ENCODE results near the gene BCL2L13. TPM values are rescaled to one million over a fixed set of nuclear protein-coding genes. Genes with fewer than 3 reads are reported as not detected.
"Not testable (repeated sequence)": the region's sequence is repeated elsewhere in the genome, so short reads cannot be mapped to it uniquely, and the experiment has no call there.

Gene BCL2L13
- total and polyA plus RNA-seq, 8 donors: 13.7 to 74.1 (median 30.6) TPM

DNA sequence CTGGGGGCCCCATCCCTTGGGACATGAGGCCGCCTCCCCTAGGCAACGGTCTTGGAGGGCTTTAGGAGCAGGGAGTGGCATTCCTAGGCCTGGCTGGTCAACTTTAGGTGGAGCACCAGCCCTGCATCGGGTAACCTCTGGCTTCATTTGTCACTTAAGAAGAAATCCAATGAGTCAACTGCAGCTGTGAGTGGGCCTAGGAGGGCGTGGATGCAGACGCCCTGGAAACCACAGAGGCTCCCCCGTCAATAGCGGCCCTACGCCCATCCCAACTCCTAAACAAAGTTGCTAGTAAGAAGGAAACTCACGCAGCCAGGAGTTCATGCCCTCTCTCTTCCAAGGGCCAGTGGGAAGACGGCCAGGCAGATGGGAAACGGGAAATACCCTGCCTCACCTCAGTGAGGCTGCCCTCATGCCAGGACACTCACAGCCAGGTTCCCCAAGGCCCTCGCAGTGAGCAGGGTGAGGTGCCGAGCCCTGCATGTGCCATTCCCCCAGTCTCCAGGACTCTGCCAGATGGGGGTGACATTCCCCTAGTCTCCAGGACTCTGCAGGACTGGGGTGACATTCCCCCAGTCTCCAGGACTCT is 114.9 kb downstream of the BCL2L13 start:
- no peaks in the 10 kb centered on the region for H3K27me3 ChIP-seq
- no peaks in the 10 kb centered on the region for H3K4me1 ChIP-seq
- H3K9me3 ChIP-seq: no peaks in the 10 kb centered on the region
- 75 to 85% (median 81%) methylated on average over 10 to 13 of the region's 13 CpGs for WGBS, 5 donors
- no peak overlapping the region for H3K27ac ChIP-seq
- TF ChIP-seq POLR2A (IDR thresholded peaks at IDR 0.05): no peak
- no peak for TF ChIP-seq EP300 (IDR thresholded peaks at IDR 0.05)
- no peak for TF ChIP-seq POLR2AphosphoS5 (IDR thresholded peaks at IDR 0.05)
- TF ChIP-seq, protein P1, sequence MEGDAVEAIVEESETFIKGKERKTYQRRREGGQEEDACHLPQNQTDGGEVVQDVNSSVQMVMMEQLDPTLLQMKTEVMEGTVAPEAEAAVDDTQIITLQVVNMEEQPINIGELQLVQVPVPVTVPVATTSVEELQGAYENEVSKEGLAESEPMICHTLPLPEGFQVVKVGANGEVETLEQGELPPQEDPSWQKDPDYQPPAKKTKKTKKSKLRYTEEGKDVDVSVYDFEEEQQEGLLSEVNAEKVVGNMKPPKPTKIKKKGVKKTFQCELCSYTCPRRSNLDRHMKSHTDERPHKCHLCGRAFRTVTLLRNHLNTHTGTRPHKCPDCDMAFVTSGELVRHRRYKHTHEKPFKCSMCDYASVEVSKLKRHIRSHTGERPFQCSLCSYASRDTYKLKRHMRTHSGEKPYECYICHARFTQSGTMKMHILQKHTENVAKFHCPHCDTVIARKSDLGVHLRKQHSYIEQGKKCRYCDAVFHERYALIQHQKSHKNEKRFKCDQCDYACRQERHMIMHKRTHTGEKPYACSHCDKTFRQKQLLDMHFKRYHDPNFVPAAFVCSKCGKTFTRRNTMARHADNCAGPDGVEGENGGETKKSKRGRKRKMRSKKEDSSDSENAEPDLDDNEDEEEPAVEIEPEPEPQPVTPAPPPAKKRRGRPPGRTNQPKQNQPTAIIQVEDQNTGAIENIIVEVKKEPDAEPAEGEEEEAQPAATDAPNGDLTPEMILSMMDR (IDR thresholded peaks at IDR 0.05): no peak
- peaks cover 0 to 10% (median 3%) of the 10 kb centered on the region in 4 donors for H3K36me3 ChIP-seq
- no peak overlapping the region for H3K4me3 ChIP-seq
- intact Hi-C loops (cut with DNase I; ENCODE audit: low total_unique reads): no loop called here
- DNase-seq: no peak

DNA sequence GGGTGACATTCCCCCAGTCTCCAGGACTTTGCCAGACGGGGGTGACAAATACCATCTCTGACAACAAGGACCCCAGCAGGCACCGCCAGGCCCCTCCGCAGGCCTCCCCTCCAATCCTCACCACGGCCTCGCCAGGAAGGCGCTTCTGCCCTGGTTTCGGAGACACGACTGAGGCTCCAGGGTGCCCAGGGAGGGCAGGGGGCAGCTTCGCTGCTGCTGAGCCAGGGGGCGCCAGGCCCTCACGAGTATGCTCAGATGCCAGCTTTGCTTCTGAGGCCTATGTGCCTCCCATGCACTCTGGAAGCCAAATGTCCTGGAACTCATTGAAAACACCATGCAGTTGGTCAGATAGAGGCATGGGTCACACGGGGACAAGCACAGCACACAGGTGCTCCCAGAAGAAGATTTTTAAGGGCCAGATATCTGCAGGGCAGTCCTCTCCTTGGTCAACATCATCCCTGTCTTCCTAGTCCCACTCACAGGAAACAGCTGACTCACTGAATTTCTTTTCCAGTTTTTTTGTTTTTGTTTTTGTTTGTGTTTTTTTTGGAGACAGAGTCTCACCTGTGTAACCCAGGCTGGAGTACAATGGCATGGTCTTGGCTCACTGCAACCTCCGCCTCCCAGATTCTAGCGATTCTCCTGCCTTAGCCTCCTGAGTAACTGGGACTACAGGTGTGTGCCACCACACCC is 115.8 kb downstream of the BCL2L13 start:
- WGBS, 5 donors: 78 to 93% (median 90%) methylated on average over 11 to 14 of the region's 14 CpGs
- no peak for DNase-seq
- TF ChIP-seq EP300 (IDR thresholded peaks at IDR 0.05) (no peak), POLR2AphosphoS5 (IDR thresholded peaks at IDR 0.05) (no peak), POLR2A (IDR thresholded peaks at IDR 0.05) (no peak)
- TF ChIP-seq, protein P1 (IDR thresholded peaks at IDR 0.05): no peak
- intact Hi-C loops (cut with DNase I; ENCODE audit: low total_unique reads): no loop called here
- Histone ChIP-seq H3K4me1 (no peaks in the 10 kb centered on the region), H3K36me3 (peaks cover 0 to 4% (median 0%) of the 10 kb centered on the region in 4 donors), H3K27me3 (no peaks in the 10 kb centered on the region), H3K27ac (no peak overlapping the region), H3K4me3 (no peak overlapping the region), H3K9me3 (no peaks in the 10 kb centered on the region)

DNA sequence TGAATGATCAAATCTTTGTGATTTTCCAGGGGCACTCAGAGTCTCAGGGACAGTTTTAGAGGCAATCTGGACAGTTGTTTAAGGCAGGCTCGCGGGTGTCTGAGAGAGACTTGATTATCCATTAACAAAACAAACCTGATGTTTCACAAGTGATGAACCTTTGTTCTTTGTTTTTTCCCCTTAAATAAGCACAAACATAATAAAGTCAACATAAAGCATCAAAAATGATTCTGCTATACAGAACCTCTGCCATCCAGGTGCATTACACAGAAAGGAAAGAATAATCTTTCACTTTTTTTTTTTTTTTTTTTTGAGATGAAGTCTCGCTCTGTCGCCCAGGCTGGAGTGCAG is 122.6 kb downstream of the BCL2L13 start:
- no peak overlapping the region for H3K27ac ChIP-seq
- H3K9me3 ChIP-seq: no peaks in the 10 kb centered on the region
- H3K36me3 ChIP-seq: no peaks in the 10 kb centered on the region
- DNase-seq: no peak
- H3K4me3 ChIP-seq: no peak overlapping the region
- H3K4me1 ChIP-seq: peaks cover 0 to 7% (median 2%) of the 10 kb centered on the region in 4 donors
- TF ChIP-seq POLR2A (IDR thresholded peaks at IDR 0.05): no peak
- TF ChIP-seq, protein P1 (IDR thresholded peaks at IDR 0.05): no peak
- TF ChIP-seq EP300 (IDR thresholded peaks at IDR 0.05): no peak
- TF ChIP-seq POLR2AphosphoS5 (IDR thresholded peaks at IDR 0.05): no peak
- WGBS, 5 donors: 76 to 94% (median 86%) methylated on average over 2 to 4 of the region's 4 CpGs
- no peaks in the 10 kb centered on the region for H3K27me3 ChIP-seq
- intact Hi-C loops (cut with DNase I; ENCODE audit: low total_unique reads): no loop called here

GRCh38 chr22:17763442-17763841 is 124.9 kb downstream of the BCL2L13 start:
- DNase-seq; H3K4me3 ChIP-seq; H3K4me1 ChIP-seq; H3K27me3 ChIP-seq; H3K9me3 ChIP-seq; H3K36me3 ChIP-seq; intact Hi-C loops (cut with DNase I; ENCODE audit: low total_unique reads); H3K27ac ChIP-seq: not testable (repeated sequence)
- 82 to 93% (median 90%) methylated on average over 10 of the region's 10 CpGs for WGBS, 5 donors

GRCh38 chr22:17764036-17764435 is 125.5 kb downstream of the BCL2L13 start:
- Histone ChIP-seq H3K36me3 (no peaks in the 10 kb centered on the region), H3K27ac (no peak overlapping the region), H3K4me3 (no peak overlapping the region), H3K9me3 (no peaks in the 10 kb centered on the region), H3K4me1 (peaks cover 0 to 7% (median 2%) of the 10 kb centered on the region in 4 donors), H3K27me3 (no peaks in the 10 kb centered on the region)
- DNase-seq: no peak
- intact Hi-C loops (cut with DNase I; ENCODE audit: low total_unique reads): no loop called here
- no peak for TF ChIP-seq POLR2AphosphoS5 (IDR thresholded peaks at IDR 0.05)
- TF ChIP-seq POLR2A (IDR thresholded peaks at IDR 0.05): no peak
- TF ChIP-seq EP300 (IDR thresholded peaks at IDR 0.05): no peak
- TF ChIP-seq, protein P1 (IDR thresholded peaks at IDR 0.05): no peak
- WGBS, 5 donors: 76 to 83% (median 80%) methylated on average over 5 of the region's 5 CpGs

DNA sequence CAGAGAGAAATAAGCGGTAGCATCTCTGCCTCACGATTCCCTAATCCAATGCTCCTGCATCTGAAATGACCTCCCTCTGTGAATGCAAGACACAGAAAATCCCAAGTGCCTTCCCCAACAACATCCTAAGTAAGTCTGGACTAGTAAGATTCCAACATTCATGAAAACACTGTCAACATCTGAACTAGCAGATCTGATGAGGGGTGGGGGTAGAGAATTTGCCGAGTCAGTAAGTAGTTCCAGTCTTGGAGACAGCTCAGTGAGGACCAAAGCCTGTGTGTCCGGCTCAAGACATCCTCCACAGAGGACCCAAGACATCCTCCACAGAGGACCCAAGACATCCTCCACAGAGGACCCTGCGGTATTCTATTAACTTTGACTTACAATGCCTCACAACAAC is 126.3 kb downstream of the BCL2L13 start:
- H3K9me3 ChIP-seq; DNase-seq; intact Hi-C loops (cut with DNase I; ENCODE audit: low total_unique reads); H3K4me3 ChIP-seq; H3K27ac ChIP-seq; H3K27me3 ChIP-seq; H3K36me3 ChIP-seq: not testable (repeated sequence)
- H3K4me1 ChIP-seq: peaks cover 0 to 12% (median 5%) of the 10 kb centered on the region in 4 donors
- whole genome bisulfite sequencing, 5 donors: 82 to 98% (median 94%) methylated on average over 5 of the region's 5 CpGs

Measured in stomach (tissue), 9 donors.